ENCODE measurements around the gene ALOX15B. TPM values are rescaled to one million over a fixed set of nuclear protein-coding genes. Genes with fewer than 3 reads are reported as not detected.

Gene ALOX15B
- total and polyA plus RNA-seq, 2 experiments from 2014 or later = 5.7 to 26.1 TPM

DNA sequence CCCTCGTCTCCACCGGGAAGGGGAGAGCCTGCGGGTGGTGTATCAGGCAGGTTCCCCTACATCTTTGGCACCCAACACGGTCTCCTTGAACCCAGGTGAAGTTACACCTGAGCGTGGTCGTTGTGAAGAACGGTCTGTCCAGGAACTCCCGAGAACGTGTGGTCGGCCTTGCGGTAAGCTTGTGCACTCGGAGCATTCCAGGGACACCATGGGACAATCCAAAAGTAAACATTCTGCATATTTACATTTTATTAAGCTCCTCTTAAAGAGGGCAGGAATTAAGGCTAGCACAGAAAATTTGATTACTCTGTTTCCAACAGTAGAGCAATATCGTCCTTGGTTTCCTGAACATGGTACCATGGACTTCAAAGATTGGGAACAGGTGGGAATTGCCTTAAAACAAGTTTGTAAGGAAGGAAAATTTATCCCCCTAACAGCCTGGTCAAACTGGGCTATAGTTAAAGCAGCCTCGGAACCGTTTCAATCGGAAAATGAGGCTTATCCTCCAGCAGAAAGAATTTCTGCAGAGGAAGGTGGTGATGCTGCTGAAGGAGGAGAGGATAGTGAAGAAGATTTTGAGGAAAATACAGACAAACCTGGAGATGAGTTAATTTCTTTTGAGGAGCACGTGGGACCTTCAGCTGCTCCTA is 18.2 kb downstream of the ALOX15B start:
- WGBS (ENCODE audit: low lambda C conversion rate, missing lambda C conversion rate) = 49% methylated on average over 17 of the region's 17 CpGs
- no peak for DNase-seq (ENCODE audit: low spot score)
- no peaks in the 10 kb centered on the region for H3K9me3 ChIP-seq (ENCODE audit: low read depth)
- H3K27me3 ChIP-seq = peaks cover 8% of the 10 kb centered on the region
- no peaks in the 10 kb centered on the region for H3K36me3 ChIP-seq (replicated peaks; ENCODE audit: insufficient read depth, low read depth)
- H3K4me3 ChIP-seq = no peak overlapping the region
- TF ChIP-seq, protein P1, sequence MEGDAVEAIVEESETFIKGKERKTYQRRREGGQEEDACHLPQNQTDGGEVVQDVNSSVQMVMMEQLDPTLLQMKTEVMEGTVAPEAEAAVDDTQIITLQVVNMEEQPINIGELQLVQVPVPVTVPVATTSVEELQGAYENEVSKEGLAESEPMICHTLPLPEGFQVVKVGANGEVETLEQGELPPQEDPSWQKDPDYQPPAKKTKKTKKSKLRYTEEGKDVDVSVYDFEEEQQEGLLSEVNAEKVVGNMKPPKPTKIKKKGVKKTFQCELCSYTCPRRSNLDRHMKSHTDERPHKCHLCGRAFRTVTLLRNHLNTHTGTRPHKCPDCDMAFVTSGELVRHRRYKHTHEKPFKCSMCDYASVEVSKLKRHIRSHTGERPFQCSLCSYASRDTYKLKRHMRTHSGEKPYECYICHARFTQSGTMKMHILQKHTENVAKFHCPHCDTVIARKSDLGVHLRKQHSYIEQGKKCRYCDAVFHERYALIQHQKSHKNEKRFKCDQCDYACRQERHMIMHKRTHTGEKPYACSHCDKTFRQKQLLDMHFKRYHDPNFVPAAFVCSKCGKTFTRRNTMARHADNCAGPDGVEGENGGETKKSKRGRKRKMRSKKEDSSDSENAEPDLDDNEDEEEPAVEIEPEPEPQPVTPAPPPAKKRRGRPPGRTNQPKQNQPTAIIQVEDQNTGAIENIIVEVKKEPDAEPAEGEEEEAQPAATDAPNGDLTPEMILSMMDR (IDR thresholded peaks at IDR 0.05; ENCODE audit: poor library complexity) = no peak
- H3K79me2 ChIP-seq = no peaks in the 10 kb centered on the region
- H3K9me2 ChIP-seq (replicated peaks; ENCODE audit: insufficient read depth) = no peaks in the 10 kb centered on the region
- H3K27ac ChIP-seq = peak overlapping the region; percentile 98
- peak overlapping the region; percentile 71 for H3K4me2 ChIP-seq
- H3K4me1 ChIP-seq (ENCODE audit: insufficient read depth) = peaks cover 23% of the 10 kb centered on the region
- no peak overlapping the region for H2AFZ ChIP-seq
- no peaks in the 10 kb centered on the region for H4K20me1 ChIP-seq (ENCODE audit: insufficient read depth, poor library complexity, severe bottlenecking)

- 12% methylated on average over 14 of the region's 14 CpGs for WGBS (ENCODE audit: low lambda C conversion rate, missing lambda C conversion rate)
- TF ChIP-seq, protein P1 (IDR thresholded peaks at IDR 0.05; ENCODE audit: poor library complexity) = peak; percentile 73
- no peak for TF ChIP-seq EZH2phosphoT487 (IDR thresholded peaks at IDR 0.05; ENCODE audit: low read depth, severe bottlenecking, unreplicated experiment)
- no peak for TF ChIP-seq EZH2 (IDR thresholded peaks at IDR 0.05; ENCODE audit: borderline replicate concordance)
- Histone ChIP-seq H3K79me2 (no peaks in the 10 kb centered on the region), H3K4me2 (peak overlapping the region; percentile 71), H3K4me3 (no peak overlapping the region), H4K20me1 (ENCODE audit: insufficient read depth, poor library complexity, severe bottlenecking) (no peaks in the 10 kb centered on the region), H3K27me3 (peaks cover 14% of the 10 kb centered on the region), H3K4me1 (ENCODE audit: insufficient read depth) (peaks cover 29% of the 10 kb centered on the region), H3K36me3 (replicated peaks; ENCODE audit: insufficient read depth, low read depth) (no peaks in the 10 kb centered on the region), H3K9me3 (ENCODE audit: low read depth) (no peaks in the 10 kb centered on the region), H3K9me2 (replicated peaks; ENCODE audit: insufficient read depth) (no peaks in the 10 kb centered on the region), H3K27ac (peak overlapping the region; percentile 98), H2AFZ (no peak overlapping the region)
- peak; percentile 90 for DNase-seq (ENCODE audit: low spot score)
Measured at GRCh38 chr17:8057691-8058114, 18.8 kb downstream of the ALOX15B start.

DNA sequence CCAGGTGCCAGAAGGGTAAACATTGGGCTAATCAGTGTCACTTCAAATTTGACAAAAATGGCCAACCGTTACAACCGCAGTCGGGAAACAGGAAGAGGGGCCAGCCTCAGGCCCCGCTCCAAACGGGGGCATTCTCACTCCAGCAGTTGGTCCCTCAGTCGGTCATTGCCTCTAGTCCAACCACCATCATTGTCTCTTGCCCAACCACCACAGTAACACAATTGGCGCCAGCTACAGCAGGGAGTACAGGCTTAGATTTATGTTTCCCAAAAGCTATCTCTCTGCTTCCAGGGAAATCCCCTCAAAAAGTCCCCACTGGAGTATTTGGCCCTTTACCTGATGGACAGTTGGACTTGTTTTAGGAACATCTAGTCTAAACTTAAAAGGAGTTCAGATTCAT is 20.3 kb downstream of the ALOX15B start:
- peak overlapping the region; percentile 69 for H3K4me2 ChIP-seq
- H3K9me3 ChIP-seq (ENCODE audit: low read depth) = no peaks in the 10 kb centered on the region
- no peaks in the 10 kb centered on the region for H3K9me2 ChIP-seq (replicated peaks; ENCODE audit: insufficient read depth)
- no peak overlapping the region for H3K27ac ChIP-seq
- no peaks in the 10 kb centered on the region for H3K79me2 ChIP-seq
- H3K36me3 ChIP-seq (replicated peaks; ENCODE audit: insufficient read depth, low read depth) = no peaks in the 10 kb centered on the region
- no peak for DNase-seq (ENCODE audit: low spot score)
- peaks cover 31% of the 10 kb centered on the region for H3K4me1 ChIP-seq (ENCODE audit: insufficient read depth)
- no peaks in the 10 kb centered on the region for H4K20me1 ChIP-seq (ENCODE audit: insufficient read depth, poor library complexity, severe bottlenecking)
- TF ChIP-seq, protein P1 (IDR thresholded peaks at IDR 0.05; ENCODE audit: poor library complexity) = no peak
- no peak for TF ChIP-seq EZH2 (IDR thresholded peaks at IDR 0.05; ENCODE audit: borderline replicate concordance)
- TF ChIP-seq EZH2phosphoT487 (IDR thresholded peaks at IDR 0.05; ENCODE audit: low read depth, severe bottlenecking, unreplicated experiment) = no peak
- peaks cover 22% of the 10 kb centered on the region for H3K27me3 ChIP-seq
- no peak overlapping the region for H3K4me3 ChIP-seq
- H2AFZ ChIP-seq = no peak overlapping the region
- 68% methylated on average over 7 of the region's 7 CpGs for WGBS (ENCODE audit: low lambda C conversion rate, missing lambda C conversion rate)

All from hepatocyte (in vitro differentiated cells).